ENCODE measurements around the gene HJV. TPM values are rescaled to one million over a fixed set of nuclear protein-coding genes. Genes with fewer than 3 reads are reported as not detected.

Gene HJV
- total and polyA plus RNA-seq, 2 of the 13 experiments (the other 11 are each of a cell fraction or from before 2014, with no cell fraction given): 0.18 TPM; not detected in 1

- TF ChIP-seq MIXL1 (CRISPR knock-in tag; IDR thresholded peaks at IDR 0.05) (0 out of 2 replicates have a peak, but pooled peaks have one; percentile 29), FOXK2 (IDR thresholded peaks at IDR 0.05) (0 out of 2 replicates have a peak, but pooled peaks have one; percentile 9), SNRNP70 (IDR thresholded peaks at IDR 0.05; ENCODE audit: low read depth, low read length) (no peak), MED1 (CRISPR knock-in tag; IDR thresholded peaks at IDR 0.05) (peak; percentile 40; the same call in 1 of the 2 replicates), CEBPB (IDR thresholded peaks at IDR 0.05; ENCODE audit: borderline replicate concordance, low read depth, low read length) (peak; percentile 97), GABPB1 (CRISPR knock-in tag; IDR thresholded peaks at IDR 0.05) (0 out of 2 replicates have a peak, but pooled peaks have one; percentile 31), CCAR2 (optimal IDR thresholded peaks at IDR 0.05; ENCODE audit: low read depth, low read length) (no peak), ZNF496 (CRISPR knock-in tag; IDR thresholded peaks at IDR 0.05; ENCODE audit: insufficient replicate concordance) (no peak), FOXP1 (IDR thresholded peaks at IDR 0.05) (peak; percentile 30; the same call in 1 of the 2 replicates), FOXP1 (CRISPR knock-in tag; IDR thresholded peaks at IDR 0.05) (peak; percentile 63), EP300 (IDR thresholded peaks at IDR 0.05; ENCODE audit: low read depth in 2 of 2, low read length in 2 of 2) (peak in 1 of 2 experiments; percentile 66; a peak in 2 of 4 replicates), EP300 (CRISPR knock-in tag; IDR thresholded peaks at IDR 0.05; ENCODE audit: borderline replicate concordance) (peak; percentile 54; the same call in 1 of the 2 replicates), HDAC1 (CRISPR knock-in tag; IDR thresholded peaks at IDR 0.05) (peak; percentile 62; the same call in 1 of the 2 replicates), SP2 (CRISPR knock-in tag; IDR thresholded peaks at IDR 0.05) (no peak), CREB1 (IDR thresholded peaks at IDR 0.05) (no peak), CREB1 (CRISPR knock-in tag; IDR thresholded peaks at IDR 0.05) (peak; percentile 25; the same call in 1 of the 2 replicates), RARG (CRISPR knock-in tag; IDR thresholded peaks at IDR 0.05; ENCODE audit: low read depth) (no peak), SNAPC2 (CRISPR knock-in tag; IDR thresholded peaks at IDR 0.05) (no peak), TEAD3 (CRISPR knock-in tag; optimal IDR thresholded peaks at IDR 0.05; ENCODE audit: borderline replicate concordance) (peak; percentile 54), ZSCAN12 (CRISPR knock-in tag; IDR thresholded peaks at IDR 0.05) (no peak), CHCHD3 (CRISPR knock-in tag; IDR thresholded peaks at IDR 0.05) (no peak), SOX13 (IDR thresholded peaks at IDR 0.05) (no peak), SOX13 (CRISPR knock-in tag; conservative IDR thresholded peaks at IDR 0.05 in 1 of 2, IDR thresholded peaks at IDR 0.05 in 1 of 2) (peak in 1 of 2 experiments; percentile 73; a peak in 1 of 4 replicates), ZNF75D (CRISPR knock-in tag; IDR thresholded peaks at IDR 0.05; ENCODE audit: borderline replicate concordance) (no peak)
- TF ChIP-seq, protein P1, sequence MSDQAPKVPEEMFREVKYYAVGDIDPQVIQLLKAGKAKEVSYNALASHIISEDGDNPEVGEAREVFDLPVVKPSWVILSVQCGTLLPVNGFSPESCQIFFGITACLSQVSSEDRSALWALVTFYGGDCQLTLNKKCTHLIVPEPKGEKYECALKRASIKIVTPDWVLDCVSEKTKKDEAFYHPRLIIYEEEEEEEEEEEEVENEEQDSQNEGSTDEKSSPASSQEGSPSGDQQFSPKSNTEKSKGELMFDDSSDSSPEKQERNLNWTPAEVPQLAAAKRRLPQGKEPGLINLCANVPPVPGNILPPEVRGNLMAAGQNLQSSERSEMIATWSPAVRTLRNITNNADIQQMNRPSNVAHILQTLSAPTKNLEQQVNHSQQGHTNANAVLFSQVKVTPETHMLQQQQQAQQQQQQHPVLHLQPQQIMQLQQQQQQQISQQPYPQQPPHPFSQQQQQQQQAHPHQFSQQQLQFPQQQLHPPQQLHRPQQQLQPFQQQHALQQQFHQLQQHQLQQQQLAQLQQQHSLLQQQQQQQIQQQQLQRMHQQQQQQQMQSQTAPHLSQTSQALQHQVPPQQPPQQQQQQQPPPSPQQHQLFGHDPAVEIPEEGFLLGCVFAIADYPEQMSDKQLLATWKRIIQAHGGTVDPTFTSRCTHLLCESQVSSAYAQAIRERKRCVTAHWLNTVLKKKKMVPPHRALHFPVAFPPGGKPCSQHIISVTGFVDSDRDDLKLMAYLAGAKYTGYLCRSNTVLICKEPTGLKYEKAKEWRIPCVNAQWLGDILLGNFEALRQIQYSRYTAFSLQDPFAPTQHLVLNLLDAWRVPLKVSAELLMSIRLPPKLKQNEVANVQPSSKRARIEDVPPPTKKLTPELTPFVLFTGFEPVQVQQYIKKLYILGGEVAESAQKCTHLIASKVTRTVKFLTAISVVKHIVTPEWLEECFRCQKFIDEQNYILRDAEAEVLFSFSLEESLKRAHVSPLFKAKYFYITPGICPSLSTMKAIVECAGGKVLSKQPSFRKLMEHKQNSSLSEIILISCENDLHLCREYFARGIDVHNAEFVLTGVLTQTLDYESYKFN (CRISPR knock-in tag; conservative IDR thresholded peaks at IDR 0.05): peak; percentile 65
- TF ChIP-seq, protein P2, sequence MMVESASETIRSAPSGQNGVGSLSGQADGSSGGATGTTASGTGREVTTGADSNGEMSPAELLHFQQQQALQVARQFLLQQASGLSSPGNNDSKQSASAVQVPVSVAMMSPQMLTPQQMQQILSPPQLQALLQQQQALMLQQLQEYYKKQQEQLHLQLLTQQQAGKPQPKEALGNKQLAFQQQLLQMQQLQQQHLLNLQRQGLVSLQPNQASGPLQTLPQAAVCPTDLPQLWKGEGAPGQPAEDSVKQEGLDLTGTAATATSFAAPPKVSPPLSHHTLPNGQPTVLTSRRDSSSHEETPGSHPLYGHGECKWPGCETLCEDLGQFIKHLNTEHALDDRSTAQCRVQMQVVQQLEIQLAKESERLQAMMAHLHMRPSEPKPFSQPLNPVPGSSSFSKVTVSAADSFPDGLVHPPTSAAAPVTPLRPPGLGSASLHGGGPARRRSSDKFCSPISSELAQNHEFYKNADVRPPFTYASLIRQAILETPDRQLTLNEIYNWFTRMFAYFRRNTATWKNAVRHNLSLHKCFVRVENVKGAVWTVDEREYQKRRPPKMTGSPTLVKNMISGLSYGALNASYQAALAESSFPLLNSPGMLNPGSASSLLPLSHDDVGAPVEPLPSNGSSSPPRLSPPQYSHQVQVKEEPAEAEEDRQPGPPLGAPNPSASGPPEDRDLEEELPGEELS (CRISPR knock-in tag; IDR thresholded peaks at IDR 0.05): peak; percentile 63; the same call in 1 of the 2 replicates
These were observed 49.0 kb downstream of the HJV start (continued) for GRCh38 chr1:145972580-145972979.
